Upper lobe of left lung (tissue), 4 donors: ENCODE results near the gene ADAMTS2.

ENCODE experiments used
- EP300 ChIP-seq, 4 donors: sonication (generic); formaldehyde crosslinking; IDR thresholded peaks; one replicate each; pipeline ENCODE4 v1.5.1; 2017; ENCODE audit warnings: antibody characterized with exemption in 4 of 4, control low read depth in 2 of 4
- POLR2A ChIP-seq, 4 donors: fragments of 450-650 bp; IDR thresholded peaks; one replicate each; pipeline ENCODE4 v1.5.1; 2016 to 2017; ENCODE audit warnings: antibody characterized with exemption in 4 of 4, mild to moderate bottlenecking in 2 of 4
- POLR2AphosphoS5 ChIP-seq, 2 donors: sonication (generic); formaldehyde crosslinking; IDR thresholded peaks; one replicate each; pipeline ENCODE4 v1.5.1; 2017; ENCODE audit warnings: antibody characterized with exemption in 2 of 2
- TF ChIP-seq, protein P1 (sequence below), 6 experiments: fragments of 450-650 bp in 4 of 6; fragments of 200-600 bp in 2 of 6; sonication (generic) in 2 of 6; IDR thresholded peaks; one replicate each; pipeline ENCODE4 v1.5.1; 2016 to 2019; ENCODE audit warnings: antibody characterized with exemption in 6 of 6

- TF ChIP-seq, protein P1, sequence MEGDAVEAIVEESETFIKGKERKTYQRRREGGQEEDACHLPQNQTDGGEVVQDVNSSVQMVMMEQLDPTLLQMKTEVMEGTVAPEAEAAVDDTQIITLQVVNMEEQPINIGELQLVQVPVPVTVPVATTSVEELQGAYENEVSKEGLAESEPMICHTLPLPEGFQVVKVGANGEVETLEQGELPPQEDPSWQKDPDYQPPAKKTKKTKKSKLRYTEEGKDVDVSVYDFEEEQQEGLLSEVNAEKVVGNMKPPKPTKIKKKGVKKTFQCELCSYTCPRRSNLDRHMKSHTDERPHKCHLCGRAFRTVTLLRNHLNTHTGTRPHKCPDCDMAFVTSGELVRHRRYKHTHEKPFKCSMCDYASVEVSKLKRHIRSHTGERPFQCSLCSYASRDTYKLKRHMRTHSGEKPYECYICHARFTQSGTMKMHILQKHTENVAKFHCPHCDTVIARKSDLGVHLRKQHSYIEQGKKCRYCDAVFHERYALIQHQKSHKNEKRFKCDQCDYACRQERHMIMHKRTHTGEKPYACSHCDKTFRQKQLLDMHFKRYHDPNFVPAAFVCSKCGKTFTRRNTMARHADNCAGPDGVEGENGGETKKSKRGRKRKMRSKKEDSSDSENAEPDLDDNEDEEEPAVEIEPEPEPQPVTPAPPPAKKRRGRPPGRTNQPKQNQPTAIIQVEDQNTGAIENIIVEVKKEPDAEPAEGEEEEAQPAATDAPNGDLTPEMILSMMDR (IDR thresholded peaks at IDR 0.05): no peak
- TF ChIP-seq POLR2A (IDR thresholded peaks at IDR 0.05) (no peak), EP300 (IDR thresholded peaks at IDR 0.05) (no peak), POLR2AphosphoS5 (IDR thresholded peaks at IDR 0.05) (no peak)
Observed at GRCh38 chr5:179271428-179271734, 73.9 kb downstream of the ADAMTS2 start.
